HepG2 (cell line): ENCODE results near the gene CARD9. TPM values are rescaled to one million over a fixed set of nuclear protein-coding genes. Genes with fewer than 3 reads are reported as not detected.

Experiments
- CEBPB ChIP-seq: IDR thresholded peaks from 2 replicates; pipeline ENCODE4 v1.6.1; 2011; ENCODE audit warnings: low read depth, low read length, improper control_type of control experiment, borderline replicate concordance
- GTF3A ChIP-seq: sonication (generic); formaldehyde crosslinking; conservative IDR thresholded peaks from 2 replicates; pipeline ENCODE4 v1.4.0; 2020; ENCODE audit warnings: mild to moderate bottlenecking, missing genetic modification reagents
- HES4 ChIP-seq: sonication (generic); formaldehyde crosslinking; IDR thresholded peaks from 2 replicates; pipeline ENCODE4 v1.9.0; 2021; ENCODE audit warnings: mild to moderate bottlenecking, missing genetic modification reagents, borderline replicate concordance
- HNRNPK ChIP-seq: fragments of 200-400 bp; formaldehyde crosslinking; IDR thresholded peaks from 2 replicates; pipeline ENCODE4 v1.6.1; 2018; ENCODE audit warnings: low read length, low read depth, moderate library complexity, mild to moderate bottlenecking; ENCODE audit not compliant: poor library complexity, severe bottlenecking
- KLF16 ChIP-seq, 2 experiments: sonication (generic) in 1 of 2; formaldehyde crosslinking in 1 of 2; IDR thresholded peaks; 2 replicates each; pipeline versions ENCODE4 v1.6.1 to v1.8.0; 2016 to 2023; ENCODE audit warnings: missing genetic modification reagents in 2 of 2, missing compliant biosample characterization in 1 of 2
- MIER3 ChIP-seq: IDR thresholded peaks from 2 replicates; pipeline ENCODE4 v1.6.1; 2016; ENCODE audit warnings: missing compliant biosample characterization, borderline replicate concordance
- MYNN ChIP-seq: sonication (generic); formaldehyde crosslinking; IDR thresholded peaks from 2 replicates; pipeline ENCODE4 v1.4.0; 2020; ENCODE audit warnings: mild to moderate bottlenecking, low read depth, missing genetic modification reagents
- PBX3 ChIP-seq: sonication (generic); formaldehyde crosslinking; IDR thresholded peaks from 2 replicates; pipeline ENCODE4 v1.8.1; 2023; ENCODE audit warnings: missing genetic modification reagents, inconsistent platforms, borderline replicate concordance
- PRDM10 ChIP-seq: sonication (generic); formaldehyde crosslinking; IDR thresholded peaks from 2 replicates; pipeline ENCODE4 v1.4.0; 2020; ENCODE audit warnings: low read depth, missing genetic modification reagents
- RORA ChIP-seq: sonication (generic); formaldehyde crosslinking; IDR thresholded peaks from 2 replicates; pipeline ENCODE4 v1.5.0; 2020; ENCODE audit warnings: mild to moderate bottlenecking, missing genetic modification reagents, moderate library complexity
- SNAPC2 ChIP-seq: sonication (generic); formaldehyde crosslinking; IDR thresholded peaks from 2 replicates; pipeline ENCODE4 v1.8.1; 2022; ENCODE audit warnings: mild to moderate bottlenecking, missing genetic modification reagents
- SPEN ChIP-seq: sonication (generic); formaldehyde crosslinking; IDR thresholded peaks from 2 replicates; pipeline ENCODE4 v1.5.1; 2020; ENCODE audit warnings: low read depth, mild to moderate bottlenecking, missing genetic modification reagents
- TEAD3 ChIP-seq: optimal IDR thresholded peaks from 2 replicates; pipeline ENCODE3; 2016; ENCODE audit warnings: borderline replicate concordance
- ZBTB44 ChIP-seq: sonication (generic); formaldehyde crosslinking; IDR thresholded peaks from 2 replicates; pipeline ENCODE4 v1.4.0; 2020; ENCODE audit warnings: missing genetic modification reagents
- ZBTB8A ChIP-seq: sonication (generic); formaldehyde crosslinking; IDR thresholded peaks from 2 replicates; pipeline ENCODE4 v1.4.0; 2020; ENCODE audit warnings: mild to moderate bottlenecking, low read depth, missing genetic modification reagents, borderline replicate concordance
- ZNF460 ChIP-seq: sonication (generic); formaldehyde crosslinking; IDR thresholded peaks from 2 replicates; pipeline ENCODE4 v1.5.1; 2020; ENCODE audit warnings: missing genetic modification reagents, mild to moderate bottlenecking, borderline replicate concordance
- ZNF574 ChIP-seq: sonication (generic); formaldehyde crosslinking; IDR thresholded peaks from 2 replicates; pipeline ENCODE4 v1.4.0; 2020; ENCODE audit warnings: missing genetic modification reagents
- ZNF589 ChIP-seq: sonication (generic); formaldehyde crosslinking; conservative IDR thresholded peaks from 2 replicates; pipeline ENCODE4 v1.8.0; 2022; ENCODE audit warnings: mild to moderate bottlenecking, moderate library complexity, missing genetic modification reagents
- ZNF724P ChIP-seq: sonication (generic); formaldehyde crosslinking; IDR thresholded peaks from 2 replicates; pipeline ENCODE4 v1.8.0; 2022; ENCODE audit warnings: missing genetic modification reagents, borderline replicate concordance
- polyA plus RNA-seq, 8 experiments: library from polyadenylated mRNA; depleted of rRNA in 3 of 8; stranded (reverse) in 7 of 8; unstranded in 1 of 8; fragments of >200 nt; fragmentation: Illumina TruSeq in 4 of 8; extraction: Trizol in 4 of 8; gene quantifications; 2 replicates each; pipeline versions ENCODE4 v1.2.1 to v1.2.3, GENCODE V29; 2011 to 2016; ENCODE audit warnings: low read depth in 4 of 8, missing spikeins in 1 of 8, mixed read lengths in 1 of 8; ENCODE audit not compliant: insufficient read depth in 1 of 8
- total RNA-seq, 5 experiments: library from RNA; depleted of rRNA; stranded (reverse); fragments of >200 nt; fragmentation: Illumina TruSeq; extraction: Trizol; gene quantifications; 2 replicates each; pipeline ENCODE4 v1.2.3, GENCODE V29; 2016; ENCODE audit warnings: low read depth in 1 of 5

Gene CARD9
- total and polyA plus RNA-seq, 2 of the 13 experiments (the other 11 are each of a cell fraction or from before 2014, with no cell fraction given), result 3.3 to 7.4 TPM

GRCh38 chr9:136410500-136411287, 37.2 kb upstream of the CARD9 start, which contains the start of the genes ENTR1 and PMPCA (continued):
- TF ChIP-seq ZNF574 (CRISPR knock-in tag) (peak; percentile 95), ZNF589 (CRISPR knock-in tag) (peak; percentile 84), ZNF460 (CRISPR knock-in tag) (no peak), HNRNPK (peak; percentile 60), MIER3 (CRISPR knock-in tag) (peak; percentile 50; the same call in 1 of the 2 replicates), ZBTB44 (CRISPR knock-in tag) (peak; percentile 85; the same call in 1 of the 2 replicates), PBX3 (CRISPR knock-in tag) (no peak), MYNN (CRISPR knock-in tag) (no peak), GTF3A (CRISPR knock-in tag) (no peak; the same call in 1 of the 2 replicates), HES4 (CRISPR knock-in tag) (peak; percentile 53; the same call in 1 of the 2 replicates), RORA (CRISPR knock-in tag) (no peak), SPEN (CRISPR knock-in tag) (peak; percentile 75), CEBPB (no peak), KLF16 (CRISPR knock-in tag; IDR thresholded peaks at IDR 0.05) (no peak), PRDM10 (no peak), ZBTB8A (CRISPR knock-in tag) (no peak), SNAPC2 (CRISPR knock-in tag) (peak; percentile 39), TEAD3 (CRISPR knock-in tag) (peak; percentile 70), ZNF724P (CRISPR knock-in tag) (peak; percentile 76)
